DND-41 (cell line): ENCODE results near the gene FRY.

Experiments
- ATAC-seq: fragments of 200-7000 bp; cut with Tn5 transposase; 3 replicates; pipeline ENCODE4 v1.9.1; 2021; ENCODE audit warnings: low read depth; ENCODE audit not compliant: insufficient read depth
- DNase-seq: peaks from one replicate; pipeline ENCODE4 v3.0.0-alpha.2; 2020
- H2AFZ ChIP-seq: 2 replicates; pipeline ENCODE4 v1.6.0; 2012; ENCODE audit warnings: low read depth, low read length
- H3K27ac ChIP-seq: 2 replicates; pipeline ENCODE4 v1.5.1; 2012; ENCODE audit warnings: low read length, inconsistent platforms
- H3K27me3 ChIP-seq: fragments of 200-600 bp; sonication (generic); 2 replicates; pipeline ENCODE4 v1.6.0; 2012; ENCODE audit warnings: low read length, mild to moderate bottlenecking, inconsistent platforms; ENCODE audit not compliant: insufficient read depth, poor library complexity
- H3K36me3 ChIP-seq: 2 replicates; pipeline ENCODE4 v1.5.1; 2012; ENCODE audit warnings: low read length, inconsistent platforms; ENCODE audit not compliant: insufficient read depth
- H3K4me1 ChIP-seq: 2 replicates; pipeline ENCODE4 v1.5.1; 2012; ENCODE audit warnings: mild to moderate bottlenecking, low read length; ENCODE audit not compliant: insufficient read depth
- H3K4me2 ChIP-seq: 2 replicates; pipeline ENCODE4 v1.6.0; 2012; ENCODE audit warnings: mild to moderate bottlenecking, moderate library complexity, low read length, inconsistent platforms; ENCODE audit not compliant: insufficient read depth
- H3K4me3 ChIP-seq, 2 experiments: fragments of 200-600 bp in 1 of 2; shearing (Covaris generic) in 1 of 2; 2 replicates each; pipeline ENCODE4 v1.5.1; 2012 to 2016; ENCODE audit warnings: inconsistent platforms in 2 of 2, low read length in 2 of 2, mild to moderate bottlenecking in 2 of 2, low read depth in 1 of 2, moderate library complexity in 1 of 2
- H3K79me2 ChIP-seq: 2 replicates; pipeline ENCODE4 v1.6.0; 2012; ENCODE audit warnings: low read length, inconsistent platforms; ENCODE audit not compliant: insufficient read depth
- H3K9ac ChIP-seq: 2 replicates; pipeline ENCODE4 v1.6.0; 2012; ENCODE audit warnings: low read depth, mild to moderate bottlenecking, inconsistent platforms, low read length, moderate library complexity
- H3K9me3 ChIP-seq: 2 replicates; pipeline ENCODE4 v1.5.1; 2012; ENCODE audit warnings: low read length, moderate library complexity, mild to moderate bottlenecking, inconsistent platforms; ENCODE audit not compliant: insufficient read depth, severe bottlenecking
- H4K20me1 ChIP-seq: 2 replicates; pipeline ENCODE4 v1.6.0; 2012; ENCODE audit warnings: low read length; ENCODE audit not compliant: insufficient read depth
- EZH2 ChIP-seq: IDR thresholded peaks from 3 replicates; pipeline ENCODE4 v1.6.1; 2012; ENCODE audit warnings: borderline replicate concordance, low read depth, mild to moderate bottlenecking, moderate library complexity, low read length, inconsistent platforms; ENCODE audit not compliant: severe bottlenecking
- TF ChIP-seq, protein P1 (sequence below): IDR thresholded peaks from 2 replicates; pipeline ENCODE4 v1.5.1; 2012; ENCODE audit warnings: borderline replicate concordance, low read length, moderate library complexity, mild to moderate bottlenecking; ENCODE audit not compliant: poor library complexity, severe bottlenecking; ENCODE audit errors: extremely low read depth

FRY gene

DNA sequence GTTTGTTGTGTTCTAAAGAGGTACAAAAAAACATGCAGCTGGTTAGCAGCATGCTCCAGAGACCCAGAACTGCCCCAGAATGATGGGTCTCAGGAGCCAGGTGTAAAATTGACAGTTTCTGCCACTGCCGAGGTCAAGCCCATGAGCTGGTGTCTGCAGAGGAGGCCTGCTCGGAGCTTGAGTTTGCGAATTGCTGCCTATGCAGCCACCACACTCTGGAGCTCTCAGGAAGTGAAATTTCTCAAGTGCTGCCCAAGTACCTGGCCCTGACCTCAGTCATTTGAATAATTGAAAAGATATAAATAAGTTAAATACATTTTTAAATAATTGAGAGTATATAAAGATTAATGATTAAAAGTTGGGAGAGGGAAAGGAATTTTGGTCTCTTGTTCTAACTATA, 217.2 kb downstream of the FRY start:
- no peak overlapping the region for H3K4me3 ChIP-seq
- ATAC-seq = no peak

DNA sequence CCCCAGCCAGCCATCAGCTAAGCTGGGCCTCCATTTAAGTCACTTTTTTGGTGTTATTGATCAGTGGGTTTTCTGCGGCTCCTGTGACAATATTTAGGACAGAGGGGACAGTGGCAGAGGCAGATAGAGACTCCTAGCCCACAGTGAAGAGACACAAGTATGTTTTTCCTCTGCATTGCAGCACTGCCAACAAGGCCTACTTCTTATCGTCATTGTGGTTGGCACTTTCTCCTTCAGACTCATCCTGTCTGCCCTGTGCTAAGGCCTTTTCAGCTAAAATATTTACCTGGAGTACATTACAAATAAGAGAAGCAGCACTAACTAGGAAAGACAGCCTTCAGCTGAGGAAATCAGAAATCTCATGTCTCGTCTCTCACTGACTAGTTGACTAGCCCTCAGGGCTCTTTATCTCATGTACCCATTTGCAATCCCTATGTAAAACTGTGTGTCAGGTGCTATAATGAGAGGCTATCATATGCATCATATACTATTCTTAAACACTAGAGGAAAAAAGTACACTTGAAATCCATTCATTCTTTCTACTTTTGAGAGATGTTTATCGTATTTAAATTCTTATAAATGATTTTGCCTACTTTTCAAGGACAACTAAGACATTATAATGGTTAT, 221.4 kb downstream of the FRY start:
- Histone ChIP-seq H4K20me1 (no peaks in the 10 kb centered on the region), H3K27me3 (no peaks in the 10 kb centered on the region), H3K4me1 (no peaks in the 10 kb centered on the region), H3K9ac (no peak overlapping the region), H3K27ac (no peak overlapping the region), H3K9me3 (no peaks in the 10 kb centered on the region), H3K79me2 (no peaks in the 10 kb centered on the region), H3K4me3 (no peak overlapping the region), H2AFZ (no peak overlapping the region), H3K4me2 (no peak overlapping the region), H3K36me3 (no peaks in the 10 kb centered on the region)
- TF ChIP-seq, protein P1, sequence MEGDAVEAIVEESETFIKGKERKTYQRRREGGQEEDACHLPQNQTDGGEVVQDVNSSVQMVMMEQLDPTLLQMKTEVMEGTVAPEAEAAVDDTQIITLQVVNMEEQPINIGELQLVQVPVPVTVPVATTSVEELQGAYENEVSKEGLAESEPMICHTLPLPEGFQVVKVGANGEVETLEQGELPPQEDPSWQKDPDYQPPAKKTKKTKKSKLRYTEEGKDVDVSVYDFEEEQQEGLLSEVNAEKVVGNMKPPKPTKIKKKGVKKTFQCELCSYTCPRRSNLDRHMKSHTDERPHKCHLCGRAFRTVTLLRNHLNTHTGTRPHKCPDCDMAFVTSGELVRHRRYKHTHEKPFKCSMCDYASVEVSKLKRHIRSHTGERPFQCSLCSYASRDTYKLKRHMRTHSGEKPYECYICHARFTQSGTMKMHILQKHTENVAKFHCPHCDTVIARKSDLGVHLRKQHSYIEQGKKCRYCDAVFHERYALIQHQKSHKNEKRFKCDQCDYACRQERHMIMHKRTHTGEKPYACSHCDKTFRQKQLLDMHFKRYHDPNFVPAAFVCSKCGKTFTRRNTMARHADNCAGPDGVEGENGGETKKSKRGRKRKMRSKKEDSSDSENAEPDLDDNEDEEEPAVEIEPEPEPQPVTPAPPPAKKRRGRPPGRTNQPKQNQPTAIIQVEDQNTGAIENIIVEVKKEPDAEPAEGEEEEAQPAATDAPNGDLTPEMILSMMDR = no peak
- no peak for TF ChIP-seq EZH2
- DNase-seq = no peak
- no peak for ATAC-seq

More for the DNA sequence above, 217.2 kb downstream of the FRY start:
- no peak overlapping the region for H3K4me2 ChIP-seq
- H3K4me1 ChIP-seq = no peaks in the 10 kb centered on the region
- no peaks in the 10 kb centered on the region for H3K36me3 ChIP-seq
- no peaks in the 10 kb centered on the region for H3K9me3 ChIP-seq
- no peaks in the 10 kb centered on the region for H4K20me1 ChIP-seq
- TF ChIP-seq, protein P1 = no peak
- TF ChIP-seq EZH2 = no peak
- no peak for DNase-seq
- H3K27me3 ChIP-seq = no peaks in the 10 kb centered on the region
- H2AFZ ChIP-seq = no peak overlapping the region
- H3K27ac ChIP-seq = no peak overlapping the region
- no peak overlapping the region for H3K9ac ChIP-seq
- no peaks in the 10 kb centered on the region for H3K79me2 ChIP-seq

DNA sequence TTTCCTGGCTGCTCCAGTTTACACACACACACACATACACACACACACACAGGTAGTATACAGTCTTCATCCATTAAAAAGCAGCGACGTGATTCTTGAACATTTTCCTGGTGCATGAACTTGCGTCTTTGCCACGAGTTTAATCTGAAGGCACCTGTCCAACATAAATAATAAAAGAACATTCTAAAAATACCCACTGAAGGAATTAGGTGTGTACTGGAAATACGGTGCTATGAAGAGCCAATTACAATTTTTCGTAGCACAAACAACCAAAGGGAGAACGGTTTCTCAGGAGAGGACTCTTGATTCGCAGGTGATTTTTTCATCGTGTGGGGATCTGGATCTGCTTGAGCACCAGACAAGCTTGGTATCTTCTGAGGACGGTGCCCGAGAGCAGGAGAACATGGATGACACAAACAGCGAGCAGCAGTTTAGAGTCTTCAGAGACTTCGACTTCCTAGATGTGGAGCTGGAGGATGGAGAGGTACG, 222.4 kb downstream of the FRY start:
- Histone ChIP-seq H4K20me1 (no peaks in the 10 kb centered on the region), H2AFZ (no peak overlapping the region), H3K4me1 (no peaks in the 10 kb centered on the region), H3K4me3 (no peak overlapping the region), H3K36me3 (no peaks in the 10 kb centered on the region), H3K9ac (no peak overlapping the region), H3K4me2 (no peak overlapping the region), H3K27ac (no peak overlapping the region), H3K9me3 (no peaks in the 10 kb centered on the region), H3K27me3 (no peaks in the 10 kb centered on the region), H3K79me2 (no peaks in the 10 kb centered on the region)
- DNase-seq = no peak
- TF ChIP-seq EZH2 = no peak
- TF ChIP-seq, protein P1 = no peak
- no peak for ATAC-seq
